HG03378 (cell line): ENCODE data around the gene CMTM3.
"Not testable (repeated sequence)": the region's sequence is repeated elsewhere in the genome, so short reads cannot be mapped to it uniquely, and the experiment has no call there.

Source experiments
- ATAC-seq: cut with Tn5 transposase; IDR thresholded peaks from one replicate; pipeline ENCODE4 v1.9.1; 2021; ENCODE audit warnings: mild to moderate bottlenecking, moderate library complexity; ENCODE audit not compliant: unreplicated experiment

CMTM3 gene

GRCh38 chr16:66581246-66581952, 23.1 kb upstream of the CMTM3 start:
- ATAC-seq: no peak

- ATAC-seq: no peak
Measured at GRCh38 chr16:66585481-66586239, 18.8 kb upstream of the CMTM3 start.

- no peak for ATAC-seq
Measured at GRCh38 chr16:66587881-66588600, 16.5 kb upstream of the CMTM3 start.

- ATAC-seq: peak; percentile 84
Measured at GRCh38 chr16:66588981-66589713, 15.4 kb upstream of the CMTM3 start.

GRCh38 chr16:66590322-66590721, 14.2 kb upstream of the CMTM3 start:
- ATAC-seq: no peak

GRCh38 chr16:66591018-66591417, 13.5 kb upstream of the CMTM3 start:
- ATAC-seq: no peak

GRCh38 chr16:66592241-66592640, 12.3 kb upstream of the CMTM3 start:
- ATAC-seq: no peak

GRCh38 chr16:66592814-66593213, 11.7 kb upstream of the CMTM3 start:
- ATAC-seq: no peak

- no peak for ATAC-seq
Measured at GRCh38 chr16:66594739-66595138, 9.8 kb upstream of the CMTM3 start.

GRCh38 chr16:66596559-66596958, 7.9 kb upstream of the CMTM3 start:
- ATAC-seq: not testable (repeated sequence)

GRCh38 chr16:66596986-66597848, 7.3 kb upstream of the CMTM3 start:
- ATAC-seq: no peak

- ATAC-seq: no peak
Measured at GRCh38 chr16:66598111-66598510, 6.4 kb upstream of the CMTM3 start.

- no peak for ATAC-seq
Measured at GRCh38 chr16:66599726-66600125, 4.8 kb upstream of the CMTM3 start.

- no peak for ATAC-seq
Measured at GRCh38 chr16:66600477-66600876, 4.0 kb upstream of the CMTM3 start.

- ATAC-seq: no peak
Measured at GRCh38 chr16:66601471-66601870, 3.0 kb upstream of the CMTM3 start.

GRCh38 chr16:66603537-66604375, 748 bp upstream of the CMTM3 start:
- no peak for ATAC-seq

- ATAC-seq: no peak
Measured at GRCh38 chr16:66605177-66605978, 874 bp downstream of the CMTM3 start.

- peak; percentile 75 for ATAC-seq
Measured at GRCh38 chr16:66605979-66606751, 1.7 kb downstream of the CMTM3 start.
